Measurements from ENCODE around the gene SYP.
"Not testable (repeated sequence)": the region's sequence is repeated elsewhere in the genome, so short reads cannot be mapped to it uniquely, and the experiment has no call there.

DNA sequence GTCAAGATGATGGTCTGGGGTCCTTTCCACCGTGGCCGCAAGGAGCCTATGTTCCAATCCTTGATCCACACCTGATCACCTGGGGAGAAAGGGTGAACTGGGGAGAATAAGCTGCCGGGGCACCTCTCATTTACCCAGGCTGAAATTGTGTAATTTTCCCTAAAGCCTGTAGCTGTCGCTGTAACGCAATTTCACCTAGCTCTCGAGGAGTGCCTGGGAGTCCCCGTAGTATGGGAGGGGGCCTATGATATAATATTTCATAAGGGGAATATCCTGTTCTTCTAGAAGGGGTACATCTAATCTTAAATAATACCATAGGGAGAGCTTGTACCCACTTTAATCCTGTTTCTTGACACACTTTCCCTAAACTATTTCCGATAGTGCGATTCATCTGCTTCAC, 57.7 kb downstream of the SYP start:
- TF ChIP-seq, protein P1, sequence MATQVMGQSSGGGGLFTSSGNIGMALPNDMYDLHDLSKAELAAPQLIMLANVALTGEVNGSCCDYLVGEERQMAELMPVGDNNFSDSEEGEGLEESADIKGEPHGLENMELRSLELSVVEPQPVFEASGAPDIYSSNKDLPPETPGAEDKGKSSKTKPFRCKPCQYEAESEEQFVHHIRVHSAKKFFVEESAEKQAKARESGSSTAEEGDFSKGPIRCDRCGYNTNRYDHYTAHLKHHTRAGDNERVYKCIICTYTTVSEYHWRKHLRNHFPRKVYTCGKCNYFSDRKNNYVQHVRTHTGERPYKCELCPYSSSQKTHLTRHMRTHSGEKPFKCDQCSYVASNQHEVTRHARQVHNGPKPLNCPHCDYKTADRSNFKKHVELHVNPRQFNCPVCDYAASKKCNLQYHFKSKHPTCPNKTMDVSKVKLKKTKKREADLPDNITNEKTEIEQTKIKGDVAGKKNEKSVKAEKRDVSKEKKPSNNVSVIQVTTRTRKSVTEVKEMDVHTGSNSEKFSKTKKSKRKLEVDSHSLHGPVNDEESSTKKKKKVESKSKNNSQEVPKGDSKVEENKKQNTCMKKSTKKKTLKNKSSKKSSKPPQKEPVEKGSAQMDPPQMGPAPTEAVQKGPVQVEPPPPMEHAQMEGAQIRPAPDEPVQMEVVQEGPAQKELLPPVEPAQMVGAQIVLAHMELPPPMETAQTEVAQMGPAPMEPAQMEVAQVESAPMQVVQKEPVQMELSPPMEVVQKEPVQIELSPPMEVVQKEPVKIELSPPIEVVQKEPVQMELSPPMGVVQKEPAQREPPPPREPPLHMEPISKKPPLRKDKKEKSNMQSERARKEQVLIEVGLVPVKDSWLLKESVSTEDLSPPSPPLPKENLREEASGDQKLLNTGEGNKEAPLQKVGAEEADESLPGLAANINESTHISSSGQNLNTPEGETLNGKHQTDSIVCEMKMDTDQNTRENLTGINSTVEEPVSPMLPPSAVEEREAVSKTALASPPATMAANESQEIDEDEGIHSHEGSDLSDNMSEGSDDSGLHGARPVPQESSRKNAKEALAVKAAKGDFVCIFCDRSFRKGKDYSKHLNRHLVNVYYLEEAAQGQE (IDR thresholded peaks at IDR 0.05; ENCODE audit: low read depth, low read length), result not testable (repeated sequence)
- TF ChIP-seq, protein P2, sequence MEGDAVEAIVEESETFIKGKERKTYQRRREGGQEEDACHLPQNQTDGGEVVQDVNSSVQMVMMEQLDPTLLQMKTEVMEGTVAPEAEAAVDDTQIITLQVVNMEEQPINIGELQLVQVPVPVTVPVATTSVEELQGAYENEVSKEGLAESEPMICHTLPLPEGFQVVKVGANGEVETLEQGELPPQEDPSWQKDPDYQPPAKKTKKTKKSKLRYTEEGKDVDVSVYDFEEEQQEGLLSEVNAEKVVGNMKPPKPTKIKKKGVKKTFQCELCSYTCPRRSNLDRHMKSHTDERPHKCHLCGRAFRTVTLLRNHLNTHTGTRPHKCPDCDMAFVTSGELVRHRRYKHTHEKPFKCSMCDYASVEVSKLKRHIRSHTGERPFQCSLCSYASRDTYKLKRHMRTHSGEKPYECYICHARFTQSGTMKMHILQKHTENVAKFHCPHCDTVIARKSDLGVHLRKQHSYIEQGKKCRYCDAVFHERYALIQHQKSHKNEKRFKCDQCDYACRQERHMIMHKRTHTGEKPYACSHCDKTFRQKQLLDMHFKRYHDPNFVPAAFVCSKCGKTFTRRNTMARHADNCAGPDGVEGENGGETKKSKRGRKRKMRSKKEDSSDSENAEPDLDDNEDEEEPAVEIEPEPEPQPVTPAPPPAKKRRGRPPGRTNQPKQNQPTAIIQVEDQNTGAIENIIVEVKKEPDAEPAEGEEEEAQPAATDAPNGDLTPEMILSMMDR (IDR thresholded peaks at IDR 0.05), result peak; percentile 34
- TF ChIP-seq, protein P3, sequence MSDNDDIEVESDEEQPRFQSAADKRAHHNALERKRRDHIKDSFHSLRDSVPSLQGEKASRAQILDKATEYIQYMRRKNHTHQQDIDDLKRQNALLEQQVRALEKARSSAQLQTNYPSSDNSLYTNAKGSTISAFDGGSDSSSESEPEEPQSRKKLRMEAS (IDR thresholded peaks at IDR 0.05; ENCODE audit: low read depth), result not testable (repeated sequence)
- TF ChIP-seq RAD21 (IDR thresholded peaks at IDR 0.05; ENCODE audit: low read length), result 0 out of 2 replicates have a peak, but pooled peaks have one; percentile 12
- not testable (repeated sequence) for TF ChIP-seq GABPA (IDR thresholded peaks at IDR 0.05; ENCODE audit: low read depth); GATA2 (CRISPR knock-in tag; IDR thresholded peaks at IDR 0.05); TAF1 (IDR thresholded peaks at IDR 0.05; ENCODE audit: borderline replicate concordance, low read depth, low read length); RFX5 (IDR thresholded peaks at IDR 0.05; ENCODE audit: low read length); FOXJ3 (CRISPR knock-in tag; IDR thresholded peaks at IDR 0.05); POLR2AphosphoS5 (IDR thresholded peaks at IDR 0.05; ENCODE audit: low read depth, low read length); EP300 (IDR thresholded peaks at IDR 0.05; ENCODE audit: borderline replicate concordance in 1 of 2, low read depth in 1 of 2, low read length in 1 of 2); EZH2phosphoT487 (IDR thresholded peaks at IDR 0.05; ENCODE audit: borderline replicate concordance, low read depth)

Measured in SK-N-SH (cell line).